ENCODE results near the gene ATF3.

GRCh38 chr1:212621043-212621948 lies 12.7 kb downstream of the ATF3 start:
- TF ChIP-seq POLR2AphosphoS5 (IDR thresholded peaks at IDR 0.05; ENCODE audit: low read depth, low read length) = peak; percentile 54; the same call in 1 of the 2 replicates
- no peak for TF ChIP-seq TAF1 (IDR thresholded peaks at IDR 0.05; ENCODE audit: borderline replicate concordance, low read depth, low read length)
